ENCODE results near the gene RHBDD1.

- TF ChIP-seq CTCF (IDR thresholded peaks at IDR 0.05), result no peak
- no peak for TF ChIP-seq POLR2A (IDR thresholded peaks at IDR 0.05)
Observed at GRCh38 chr2:226850024-226850423, 14.2 kb downstream of the RHBDD1 start.
